HG03045 (cell line): ENCODE measurements around the gene PRM3.
A peak's percentile ranks its signal among the peaks of the same experiment; 100 is the strongest.
"Not testable (repeated sequence)": the region's sequence is repeated elsewhere in the genome, so short reads cannot be mapped to it uniquely, and the experiment has no call there.

ENCODE experiments used
- ATAC-seq: cut with Tn5 transposase; IDR thresholded peaks from one replicate; pipeline ENCODE4 v1.9.1; 2021; ENCODE audit warnings: mild to moderate bottlenecking, moderate library complexity; ENCODE audit not compliant: unreplicated experiment

PRM3 gene

DNA sequence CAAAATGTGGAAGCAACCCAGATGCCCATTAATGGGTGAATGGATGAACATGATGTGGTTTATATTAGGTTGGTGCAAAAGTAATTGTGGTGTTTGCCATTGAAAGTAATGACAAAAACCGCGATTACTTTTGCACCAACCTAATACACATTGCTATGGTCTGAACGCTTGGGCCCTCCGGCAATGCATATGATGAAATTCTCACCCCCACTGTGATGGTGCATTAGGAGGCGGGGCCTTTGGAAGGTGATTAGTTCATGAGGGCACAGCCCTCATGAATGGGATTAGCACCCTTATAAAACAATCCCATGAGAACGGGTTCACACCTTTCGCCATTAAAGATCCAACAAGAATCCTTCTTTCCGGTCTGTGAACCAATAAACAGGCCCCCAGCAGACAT is 33.0 kb upstream of the PRM3 start:
- no peak for ATAC-seq

DNA sequence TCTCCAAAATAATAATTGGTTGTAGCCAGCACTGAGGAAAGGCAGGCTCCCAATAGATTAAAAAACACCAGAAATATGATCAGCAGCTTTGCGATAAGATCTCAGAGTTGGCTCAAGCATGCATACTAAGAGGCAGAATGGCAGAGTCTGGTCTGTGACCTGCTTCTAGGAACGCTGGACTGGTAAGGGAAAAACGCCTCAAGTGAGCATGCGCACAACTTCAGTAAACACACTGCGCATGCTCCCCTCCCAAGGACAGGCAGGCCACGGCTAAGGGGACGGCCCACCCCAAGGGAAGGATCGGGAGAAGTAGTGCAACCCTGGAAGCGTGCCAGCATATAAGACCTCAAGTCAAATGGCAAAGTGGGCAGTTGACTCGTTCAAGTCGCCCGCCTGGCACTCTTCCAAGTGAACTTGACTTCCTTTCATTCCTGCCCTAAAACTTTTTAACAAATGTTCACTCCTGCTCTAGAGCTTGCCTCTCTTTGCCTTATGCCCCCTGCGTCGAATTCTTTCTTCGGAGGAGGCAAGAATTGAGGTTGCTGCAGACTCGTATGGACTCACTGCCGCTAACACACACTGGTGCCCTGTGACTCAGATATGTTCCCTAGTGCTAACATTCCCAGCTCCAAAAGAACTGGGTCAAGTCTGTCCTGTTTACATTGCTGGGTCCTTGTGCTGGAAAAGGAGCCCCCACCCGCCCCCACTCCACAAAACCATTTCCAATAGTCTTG is 30.1 kb upstream of the PRM3 start:
- no peak for ATAC-seq

DNA sequence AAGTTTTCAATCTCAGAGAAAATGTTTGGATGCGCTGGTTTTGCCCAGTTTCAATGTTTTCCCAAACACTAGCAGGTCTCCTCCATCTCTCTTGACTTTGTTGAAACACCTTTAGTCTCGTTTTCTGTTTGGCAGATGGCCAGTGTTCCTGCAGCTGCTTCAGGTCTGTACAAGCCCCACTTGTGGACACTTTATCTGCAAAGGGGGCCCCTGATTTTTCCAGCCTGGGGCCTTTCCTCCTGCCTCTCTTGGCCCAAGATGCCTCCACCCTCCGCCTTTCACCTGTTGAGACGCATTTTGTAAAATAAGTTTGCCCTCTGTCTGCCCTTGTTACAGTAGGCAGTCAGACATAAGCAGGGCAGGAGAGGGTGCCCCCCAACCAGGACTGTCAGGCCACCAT is 29.5 kb upstream of the PRM3 start:
- no peak for ATAC-seq

DNA sequence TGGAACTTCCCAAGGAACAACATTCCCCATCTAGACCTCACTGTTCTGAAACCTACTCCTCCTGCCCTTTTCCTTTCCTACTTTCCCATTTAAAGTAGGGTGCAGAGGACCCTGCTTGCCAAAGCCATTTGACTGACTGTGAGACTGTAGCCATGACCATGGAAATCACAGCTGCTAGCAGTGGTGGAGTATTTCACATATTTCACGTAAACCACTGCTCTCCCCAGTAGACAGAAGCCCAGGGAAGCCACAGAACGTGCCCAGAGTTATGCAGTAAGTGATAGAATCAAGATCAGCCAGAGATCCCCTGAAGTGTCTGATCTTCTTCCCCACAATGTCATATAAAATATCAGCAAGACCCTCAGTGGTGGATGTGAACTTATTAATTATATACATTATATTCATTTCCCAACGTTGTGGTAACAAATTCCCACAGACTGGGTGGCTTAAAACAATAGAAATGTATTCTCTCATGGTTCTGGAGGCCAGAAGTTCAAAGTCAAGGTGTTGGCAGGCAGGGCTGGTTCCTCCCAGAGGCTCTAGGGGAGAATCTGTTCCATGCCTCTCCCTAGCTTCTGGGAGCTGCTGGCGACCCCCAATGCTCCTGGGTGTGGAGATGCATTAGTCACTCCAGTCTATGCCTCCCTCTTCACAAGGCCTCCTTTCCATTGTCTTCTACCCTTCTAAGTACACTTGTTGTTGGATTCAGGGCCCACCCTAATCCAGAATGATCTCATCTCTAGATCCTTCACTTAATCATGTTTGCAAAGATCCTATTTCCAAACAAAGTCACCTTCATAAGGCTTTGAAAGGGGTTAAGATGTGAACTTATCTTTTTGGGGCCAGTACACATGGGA is 28.4 kb upstream of the PRM3 start:
- ATAC-seq: no peak

DNA sequence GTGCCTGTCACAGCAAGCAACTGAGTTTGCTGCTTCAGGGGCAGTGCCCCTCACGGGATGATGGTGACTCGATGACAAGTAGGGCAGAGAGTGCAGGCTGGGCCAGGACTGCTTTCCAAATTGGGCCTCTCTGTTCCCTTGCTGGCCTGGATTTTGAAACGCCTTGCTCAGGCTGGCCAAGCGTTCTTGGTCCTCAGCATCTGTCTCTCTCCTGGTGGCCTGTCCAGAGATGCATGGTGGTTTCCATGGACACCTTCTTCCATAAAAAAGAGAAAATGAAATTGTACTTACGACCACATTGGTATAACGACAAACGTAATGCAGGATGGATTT is 27.1 kb upstream of the PRM3 start:
- ATAC-seq: no peak

DNA sequence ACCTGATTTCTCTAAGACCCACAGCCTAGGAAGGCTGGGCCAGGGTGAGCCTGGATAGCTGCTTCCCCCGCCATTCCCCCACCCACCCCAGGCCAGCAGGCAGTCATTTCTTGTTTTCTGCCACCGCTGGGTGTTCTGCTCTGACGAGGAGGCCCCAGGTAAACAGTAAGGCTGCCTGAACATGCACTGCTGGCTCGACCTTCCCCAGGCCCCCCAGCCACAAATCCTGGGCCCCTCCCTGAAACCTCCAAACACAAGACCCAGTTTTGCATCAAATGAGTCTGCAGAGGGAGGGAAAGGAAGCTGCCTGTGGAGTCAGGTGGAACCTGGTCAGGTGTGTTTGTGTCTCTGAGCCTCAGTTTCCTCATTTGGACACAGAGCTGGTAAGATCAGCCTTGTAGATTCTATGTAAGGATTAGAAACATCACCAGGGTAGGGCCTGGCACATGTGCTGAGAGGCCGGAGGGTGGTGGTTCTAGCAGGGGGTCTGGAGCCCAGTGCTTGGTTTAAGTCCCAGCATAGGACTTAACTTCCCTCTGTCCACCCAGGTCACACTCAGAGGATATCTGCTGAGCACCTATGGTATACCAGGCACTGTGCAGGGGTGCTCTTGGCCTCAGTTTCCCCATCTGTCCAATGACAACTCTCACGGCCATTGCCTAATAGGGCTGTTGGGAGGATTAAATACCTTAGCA is 26.6 kb upstream of the PRM3 start:
- no peak for ATAC-seq

DNA sequence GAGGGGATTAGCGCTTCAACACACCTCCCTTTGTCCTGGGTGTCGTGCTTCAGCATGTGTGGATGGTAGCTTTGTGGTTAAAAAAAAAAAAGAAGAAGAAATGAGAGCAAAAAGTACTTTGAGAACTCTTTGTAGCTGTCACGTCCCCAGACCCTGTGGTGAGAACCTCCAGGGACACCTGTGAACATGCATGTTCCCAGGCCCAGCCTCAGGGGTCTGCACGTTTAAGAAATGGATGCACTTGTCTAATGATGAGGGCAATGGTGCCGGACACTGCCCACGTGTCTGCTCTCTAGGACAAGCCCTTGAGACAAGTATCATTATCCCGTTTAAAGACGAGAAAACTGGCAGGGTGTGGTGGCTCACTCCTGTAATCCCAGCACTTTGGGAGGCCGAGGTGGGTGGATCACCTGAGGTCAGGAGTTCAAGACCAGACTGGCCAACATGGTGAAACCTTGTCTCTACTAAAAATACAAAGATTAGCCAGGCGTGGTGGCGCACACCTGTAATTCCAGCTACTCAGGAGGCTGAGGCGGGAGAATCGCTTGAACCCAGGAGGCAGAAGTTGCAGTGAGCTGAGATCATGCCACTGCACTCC is 25.6 kb upstream of the PRM3 start:
- ATAC-seq: not testable (repeated sequence)

DNA sequence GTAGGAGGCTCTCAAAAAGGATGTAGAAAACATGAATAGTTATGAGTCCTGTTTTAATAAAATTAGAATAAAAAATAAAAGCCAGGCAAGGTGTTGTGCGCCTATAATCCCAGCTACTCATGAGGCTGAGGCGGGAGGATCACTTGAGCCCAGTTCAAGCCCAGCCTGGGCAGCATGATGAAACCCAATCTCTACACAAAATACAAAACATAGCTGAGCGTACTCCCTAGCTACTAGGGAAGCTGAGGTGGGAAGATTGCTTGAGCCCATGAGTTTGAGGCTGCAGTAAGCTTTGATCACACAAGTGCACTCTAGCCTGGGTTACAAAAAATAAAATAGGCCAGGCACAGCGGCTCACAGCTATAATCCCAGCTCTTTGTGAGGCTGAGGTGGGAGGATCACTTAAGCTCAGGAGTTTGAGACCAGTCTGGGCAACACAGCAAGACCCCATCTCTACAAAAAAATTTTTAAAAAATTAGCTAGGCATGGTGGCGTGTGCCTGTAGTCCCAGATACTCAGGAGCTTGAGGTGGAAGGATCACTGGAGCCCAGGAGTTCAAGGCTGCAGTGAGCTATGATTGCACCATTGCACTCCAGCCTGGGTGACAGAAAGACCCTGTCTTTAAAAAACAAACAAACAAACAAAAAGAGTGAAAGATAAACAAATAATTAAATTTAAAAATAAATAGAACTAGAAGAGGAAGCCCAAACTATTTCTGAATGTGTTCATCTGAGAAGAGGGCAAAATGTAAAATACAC is 24.9 kb upstream of the PRM3 start:
- ATAC-seq: no peak

DNA sequence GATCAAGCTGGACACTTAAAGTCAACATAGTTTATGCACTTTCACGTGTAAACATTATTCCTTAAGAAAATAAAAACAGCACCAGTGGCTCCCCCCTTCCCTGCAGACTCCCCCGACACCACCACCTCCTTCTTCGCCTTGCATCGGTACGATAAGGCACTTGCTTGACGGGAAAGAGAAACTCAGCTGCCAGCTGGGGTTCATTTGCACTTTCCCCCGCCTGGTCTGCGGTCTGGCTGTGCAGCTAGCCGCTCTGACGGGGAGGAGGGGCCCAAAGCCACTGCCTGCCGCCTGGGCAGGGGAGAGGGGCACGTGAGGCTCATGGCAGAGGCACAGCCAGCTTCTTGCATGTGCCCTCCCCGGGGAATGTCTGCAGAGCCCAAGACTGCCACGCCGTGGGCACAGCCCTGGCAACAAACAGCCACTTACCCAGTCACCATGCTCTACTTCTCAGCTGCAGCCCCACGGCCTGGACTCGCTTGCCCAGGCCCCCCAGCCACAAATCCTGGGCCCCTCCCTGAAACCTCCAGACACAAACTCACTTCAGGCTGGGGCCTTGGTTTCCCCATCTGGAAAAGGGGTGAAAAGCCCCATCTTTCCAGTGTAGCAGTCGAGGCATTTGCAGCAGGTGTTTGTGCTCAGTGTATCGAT is 24.2 kb upstream of the PRM3 start:
- ATAC-seq: peak; percentile 76

DNA sequence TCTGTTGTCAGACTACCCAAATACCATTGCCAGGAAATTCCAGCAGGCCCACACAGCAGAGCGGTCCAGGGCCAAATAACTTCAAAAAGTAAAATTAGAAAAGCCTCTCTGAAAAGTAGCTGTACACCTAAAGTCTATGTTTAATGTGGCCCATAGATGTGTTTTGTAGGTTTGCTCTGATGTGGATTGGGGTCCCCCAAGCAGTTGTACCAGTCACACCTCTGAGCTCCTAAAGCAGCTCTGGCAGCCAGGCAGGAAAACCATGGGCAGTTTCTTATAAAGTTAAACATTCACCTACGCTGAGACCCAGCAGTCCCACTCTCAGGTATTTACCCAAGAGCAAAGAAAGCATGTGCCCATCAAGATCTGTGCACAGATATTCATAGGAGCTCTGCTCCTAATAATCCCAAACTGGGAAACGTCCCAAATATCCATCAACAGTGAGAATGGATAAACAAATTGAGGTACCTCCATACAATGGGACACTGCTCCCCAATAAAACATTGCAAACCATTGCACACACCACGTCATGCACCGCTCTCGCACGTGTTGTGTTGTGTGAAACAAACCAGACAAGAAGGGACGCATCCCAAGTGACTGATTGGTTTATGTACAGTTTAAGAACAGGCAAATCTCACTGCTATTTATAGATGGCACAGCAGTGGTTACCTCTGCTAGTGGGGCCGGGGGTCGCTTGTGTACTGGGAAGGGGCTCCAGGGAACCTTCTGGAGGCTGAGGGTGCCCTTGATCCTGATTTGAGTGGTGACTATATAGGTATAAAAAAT is 23.5 kb upstream of the PRM3 start:
- no peak for ATAC-seq

DNA sequence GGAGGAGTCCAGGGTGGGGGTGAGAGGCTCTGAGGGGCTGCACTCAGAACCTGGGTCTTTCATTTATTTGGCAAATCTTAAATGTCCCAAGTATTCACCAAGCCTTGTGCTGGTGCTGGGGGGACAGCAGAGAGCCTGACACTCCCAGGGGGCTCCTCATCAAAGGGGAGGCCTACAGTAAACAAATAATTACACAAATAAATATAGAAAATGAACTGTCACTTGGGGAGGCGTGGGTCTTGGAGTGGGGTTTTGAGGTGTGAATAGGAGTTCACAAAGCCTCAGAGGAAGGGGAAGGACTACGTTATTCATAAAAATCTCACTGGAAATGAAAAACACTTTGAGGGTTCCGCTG is 22.9 kb upstream of the PRM3 start:
- ATAC-seq: no peak

DNA sequence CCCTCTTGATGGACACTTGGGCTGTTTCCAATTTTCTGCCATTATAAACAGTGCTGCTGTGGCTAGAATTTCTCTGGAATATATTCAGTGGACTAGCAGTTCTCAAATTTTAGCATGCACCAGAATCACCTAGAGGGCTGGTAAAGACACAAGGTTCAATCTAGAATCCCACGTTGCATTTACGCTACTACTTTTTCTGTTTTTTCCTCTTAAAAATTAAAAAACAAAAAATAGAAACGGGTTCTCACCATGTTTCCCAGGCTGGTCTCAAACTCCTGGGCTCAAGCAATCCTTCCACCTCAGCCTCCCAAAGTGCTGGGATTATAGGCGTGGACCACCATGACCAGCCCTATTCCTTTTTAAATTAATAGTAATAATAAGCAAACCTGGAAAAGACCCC is 22.2 kb upstream of the PRM3 start:
- no peak for ATAC-seq

DNA sequence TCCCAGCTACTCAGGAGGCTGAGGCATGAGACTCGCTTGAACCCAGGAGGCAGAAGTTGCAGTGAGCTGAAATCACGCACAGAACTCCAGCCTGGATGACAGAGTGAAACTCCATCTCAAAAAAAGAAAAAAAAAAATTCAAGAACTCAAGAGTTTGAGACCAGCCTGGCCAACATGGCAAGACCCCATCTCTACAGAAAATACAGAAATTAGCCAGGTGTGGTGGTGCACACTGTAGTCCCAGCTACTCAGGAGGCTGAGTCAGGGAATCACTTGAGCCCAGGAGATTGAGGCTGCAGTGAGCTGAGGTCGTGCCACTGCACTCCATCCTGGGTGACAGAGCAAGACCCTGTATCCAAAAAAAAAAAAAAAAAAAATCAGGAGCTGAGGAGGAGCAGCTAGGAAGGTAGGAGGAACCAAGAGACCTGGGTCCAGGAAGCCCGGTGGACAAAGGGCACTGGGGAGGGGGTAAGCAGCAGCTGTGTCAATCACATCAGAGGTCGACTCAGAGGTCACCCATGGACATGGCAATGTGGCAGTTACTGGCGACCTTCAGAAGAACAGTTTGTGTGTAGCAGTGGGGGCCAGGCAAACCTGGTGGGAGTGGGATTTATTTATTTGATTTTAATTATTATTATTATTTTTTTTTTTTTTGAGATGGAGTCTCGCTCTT is 18.8 kb upstream of the PRM3 start:
- ATAC-seq: no peak

DNA sequence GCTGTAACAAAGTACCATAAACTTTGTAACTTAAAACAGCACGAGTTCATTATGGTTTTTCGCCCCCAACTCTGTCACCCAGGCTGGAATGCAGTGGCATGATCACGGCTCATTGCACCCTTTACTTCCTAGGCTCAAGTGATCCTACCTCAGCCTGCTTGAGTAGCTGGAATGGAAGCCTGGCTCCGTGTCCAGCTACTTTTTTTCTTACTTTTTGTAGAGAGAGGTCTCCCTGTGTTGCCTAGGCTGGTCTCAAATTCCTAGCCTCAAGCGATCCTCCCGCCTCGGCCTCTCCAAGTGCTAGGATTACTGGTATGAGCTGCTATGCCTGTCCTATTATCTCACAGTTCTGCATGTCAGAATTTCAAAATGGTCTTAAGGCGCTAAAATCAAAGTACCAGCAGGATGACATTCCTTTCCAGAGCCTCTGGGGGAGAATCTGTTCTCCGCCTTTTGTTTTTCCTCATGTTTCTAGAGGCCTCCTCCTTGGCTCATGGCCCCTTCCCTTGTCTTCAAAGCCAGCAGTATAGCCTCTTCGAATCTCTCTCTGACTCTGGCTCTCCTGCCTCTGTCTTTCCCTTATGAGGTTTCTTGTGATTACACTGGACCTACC is 17.8 kb upstream of the PRM3 start:
- ATAC-seq: no peak

DNA sequence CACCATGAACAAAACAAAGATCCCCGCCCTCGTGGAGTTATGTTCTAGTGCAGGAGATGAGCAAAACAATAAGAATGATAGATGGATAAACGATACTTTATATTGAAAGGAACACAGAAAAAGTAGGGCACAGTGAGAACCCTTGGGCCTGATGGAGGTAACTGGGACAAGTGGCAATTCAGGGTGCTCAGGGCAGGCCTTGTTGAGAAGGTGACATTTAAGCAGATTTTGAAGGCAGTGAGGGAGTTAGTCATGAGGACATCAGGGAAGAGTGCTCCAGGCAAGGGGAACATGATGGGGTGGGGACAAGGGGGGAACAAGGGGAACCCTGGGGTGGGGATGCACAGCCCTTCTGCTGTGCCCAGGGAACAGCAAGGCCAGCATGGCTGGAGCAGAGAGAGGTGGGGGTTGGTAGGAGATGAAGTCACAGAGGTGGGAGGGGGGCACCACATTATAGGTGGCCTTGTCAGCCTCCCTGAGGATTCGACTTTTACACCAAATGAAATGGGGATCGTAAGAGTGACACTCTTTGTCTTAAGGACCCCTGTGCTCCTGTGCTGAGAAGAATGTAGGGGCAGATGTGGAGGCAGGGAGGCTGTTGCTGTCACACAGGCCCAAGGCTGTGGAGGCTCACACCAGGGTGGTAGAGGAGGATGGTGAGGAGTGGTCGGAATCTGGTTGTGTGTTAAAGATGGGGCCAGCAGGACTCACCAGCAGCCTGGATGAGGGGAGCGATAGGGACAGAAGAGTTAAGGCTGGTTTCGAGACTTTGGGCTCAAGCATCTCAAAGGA is 16.9 kb upstream of the PRM3 start:
- ATAC-seq: no peak

DNA sequence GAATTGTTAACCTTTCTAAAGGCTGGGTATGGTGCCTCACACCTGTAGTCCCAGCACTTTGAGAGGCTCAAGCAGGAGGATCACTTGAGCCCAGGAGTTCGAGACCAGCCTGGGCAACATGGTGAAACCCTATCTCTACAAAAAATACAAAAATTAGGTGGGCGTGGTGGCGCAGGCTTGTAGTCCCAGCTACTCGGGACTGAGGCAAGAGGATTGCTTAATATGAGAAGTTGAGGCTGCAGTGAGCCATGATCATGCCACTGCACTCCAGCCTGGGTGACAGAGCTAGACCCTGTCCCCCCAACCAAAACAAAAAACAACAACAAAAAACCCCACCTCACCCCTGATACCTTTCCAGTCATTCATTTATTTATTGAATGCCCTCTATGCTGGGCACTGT is 16.3 kb upstream of the PRM3 start:
- ATAC-seq: not testable (repeated sequence)

DNA sequence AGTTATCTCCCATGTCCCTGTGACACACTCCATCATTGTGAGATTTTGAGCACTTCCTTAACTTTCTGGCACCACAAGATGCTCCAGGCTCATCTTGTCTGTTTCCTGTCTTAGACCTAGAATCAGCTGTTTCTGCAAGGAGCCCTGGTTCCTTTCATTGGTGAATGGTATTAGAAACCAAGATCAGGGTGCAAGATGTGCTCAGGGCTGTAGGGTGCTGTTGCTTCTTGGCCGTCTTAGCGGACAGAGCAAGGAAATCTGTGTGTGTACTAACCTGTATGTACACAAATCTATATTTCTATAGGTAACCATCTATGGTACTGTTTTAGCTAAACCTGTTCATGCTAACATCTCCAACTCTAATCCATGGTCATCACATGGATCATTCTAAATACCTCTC is 15.8 kb upstream of the PRM3 start:
- ATAC-seq: no peak

DNA sequence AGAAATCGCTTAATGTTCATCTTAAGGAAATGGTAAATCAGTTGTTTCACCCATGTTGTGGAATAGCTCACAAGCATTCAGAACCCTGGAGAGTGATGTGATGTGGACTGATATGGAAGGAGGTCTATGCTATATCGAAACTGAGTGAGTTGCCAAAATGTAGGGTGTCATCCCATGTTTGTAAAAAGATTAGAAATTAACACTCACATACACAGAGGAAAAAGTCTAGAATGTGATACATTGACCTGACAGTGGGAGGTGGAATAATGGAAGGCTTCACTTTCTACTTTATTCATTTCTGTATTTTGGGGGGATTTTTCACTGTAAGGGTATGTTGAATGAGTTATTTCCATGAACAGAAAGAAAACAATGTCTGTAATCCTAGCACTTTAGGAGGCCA is 12.4 kb upstream of the PRM3 start:
- no peak for ATAC-seq
